ENCODE data around the gene ARID4A.
"Not testable (repeated sequence)": the region's sequence is repeated elsewhere in the genome, so short reads cannot be mapped to it uniquely, and the experiment has no call there.

The ARID4A gene

GRCh38 chr14:58362272-58362671 is 63.9 kb downstream of the ARID4A start:
- DNase-seq: not testable (repeated sequence)

- no peak for DNase-seq
Measured at GRCh38 chr14:58362798-58363412, 64.5 kb downstream of the ARID4A start.

- DNase-seq: no peak
Measured at GRCh38 chr14:58364316-58364715, 66.0 kb downstream of the ARID4A start.

DNA sequence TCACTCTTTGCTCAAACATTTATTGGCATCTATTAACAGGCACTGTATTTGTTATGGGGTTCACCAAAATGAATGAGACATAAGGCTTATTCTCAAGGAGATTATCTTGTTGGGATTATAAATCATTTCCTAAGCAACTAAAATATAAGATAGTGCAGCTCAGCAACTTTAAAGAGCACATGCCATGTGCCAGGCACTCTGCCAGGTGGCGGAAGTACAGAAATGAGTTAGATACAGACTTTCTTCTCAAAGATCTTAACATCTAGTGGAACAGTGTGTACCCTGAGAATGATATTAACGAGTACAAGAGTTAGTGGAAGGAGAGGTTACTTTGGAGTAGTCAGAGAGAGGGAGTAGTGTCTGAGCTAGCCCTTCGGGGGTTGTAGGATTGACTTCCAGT is 68.9 kb downstream of the ARID4A start:
- DNase-seq: no peak

DNA sequence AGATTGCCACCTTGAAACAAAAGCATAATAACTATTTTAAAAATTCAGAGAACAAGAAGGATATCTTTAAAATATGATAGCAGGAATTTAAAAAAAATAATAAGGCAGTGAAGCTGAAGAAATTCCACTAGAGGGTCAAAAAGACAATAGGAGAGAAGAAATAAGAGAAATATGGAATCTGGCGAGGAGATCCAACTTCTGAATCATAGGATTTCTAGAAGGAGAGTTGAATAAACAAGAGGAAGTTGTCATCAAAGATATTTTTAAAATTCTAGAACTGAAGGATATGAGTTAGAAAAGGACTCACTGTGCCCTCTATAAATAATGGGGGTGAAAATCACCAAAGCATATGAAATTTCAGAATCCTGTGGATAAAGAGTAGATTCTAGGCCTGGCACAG is 70.6 kb downstream of the ARID4A start:
- no peak for DNase-seq

- no peak for DNase-seq
Measured at GRCh38 chr14:58376791-58377190, 78.4 kb downstream of the ARID4A start.

DNA sequence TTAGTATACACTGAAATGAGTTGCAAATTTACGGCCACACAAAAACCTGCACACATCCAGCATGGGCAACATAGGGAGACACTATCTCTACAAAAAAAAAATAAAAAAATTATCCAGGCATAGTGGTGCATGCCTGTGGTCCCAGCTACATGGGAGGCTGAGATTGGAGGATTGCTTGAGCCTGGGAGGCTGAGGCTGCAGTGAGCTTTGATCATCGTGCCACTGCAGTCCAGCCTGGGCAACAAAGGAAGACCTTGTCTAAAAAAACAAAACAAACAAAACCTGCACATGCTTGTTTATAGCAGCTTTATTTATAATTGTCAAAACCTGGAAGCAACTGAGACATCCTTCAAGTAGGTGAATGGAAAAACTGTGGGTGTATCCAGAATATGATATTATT is 92.5 kb downstream of the ARID4A start:
- DNase-seq: no peak

GRCh38 chr14:58395562-58395811 is 97.1 kb downstream of the ARID4A start:
- DNase-seq: no peak

DNA sequence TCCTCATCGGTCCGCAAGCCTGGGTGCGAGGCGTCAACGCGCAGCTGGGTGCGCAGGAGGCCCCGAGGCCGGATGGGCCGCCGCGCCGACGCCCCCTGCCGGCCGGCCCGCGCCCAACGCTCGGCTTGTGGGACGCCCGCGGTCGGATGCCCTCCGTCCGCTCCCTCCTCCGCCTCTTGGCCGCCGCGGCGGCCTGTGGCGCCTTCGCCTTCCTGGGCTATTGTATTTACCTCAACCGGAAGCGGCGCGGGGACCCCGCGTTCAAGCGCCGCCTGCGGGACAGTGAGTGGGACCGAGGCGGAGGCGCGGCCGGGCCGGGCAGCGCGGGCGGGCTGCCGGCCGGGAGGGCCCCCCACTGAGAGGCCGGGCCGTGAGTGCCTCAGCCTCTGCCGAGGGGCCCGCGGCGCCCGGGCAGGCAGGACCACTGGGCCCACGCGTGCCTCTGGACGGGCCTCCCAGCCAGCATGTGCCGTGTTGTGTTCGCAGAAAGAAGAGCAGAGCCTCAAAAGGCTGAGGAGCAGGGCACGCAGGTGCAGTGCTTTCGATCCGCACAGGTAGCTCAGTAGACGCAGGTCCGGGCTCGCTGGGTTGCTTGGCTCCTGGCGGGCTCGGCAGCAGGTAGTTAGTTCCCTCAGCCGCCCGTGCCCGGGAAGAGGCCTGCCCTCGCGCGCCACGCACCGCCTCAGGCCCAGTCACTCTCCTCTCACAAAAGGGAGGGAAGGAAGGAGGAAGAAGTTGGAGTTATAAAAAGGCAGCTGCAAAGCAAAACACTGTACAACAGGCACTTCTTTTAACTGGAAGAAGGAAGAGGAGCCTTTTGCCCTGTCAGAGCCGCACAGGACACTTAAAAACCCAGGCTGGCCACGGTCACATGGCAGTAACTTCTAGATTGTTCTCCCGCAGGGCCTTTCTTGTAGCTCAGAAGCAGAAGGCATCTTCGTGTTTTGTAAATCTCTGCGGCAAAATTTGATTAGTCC is 97.7 kb downstream of the ARID4A start, which contains the start of gene TOMM20L:
Gene TOMM20L, plus strand, starts transcription at position 119 of the 977 bp plus-strand sequence. Its CDS starts 28 bp downstream, at position 147.
- peak in 1 of 2 donors; percentile 41 for DNase-seq

- DNase-seq: no peak
Measured at GRCh38 chr14:58397156-58397555, 98.8 kb downstream of the ARID4A start.

DNA sequence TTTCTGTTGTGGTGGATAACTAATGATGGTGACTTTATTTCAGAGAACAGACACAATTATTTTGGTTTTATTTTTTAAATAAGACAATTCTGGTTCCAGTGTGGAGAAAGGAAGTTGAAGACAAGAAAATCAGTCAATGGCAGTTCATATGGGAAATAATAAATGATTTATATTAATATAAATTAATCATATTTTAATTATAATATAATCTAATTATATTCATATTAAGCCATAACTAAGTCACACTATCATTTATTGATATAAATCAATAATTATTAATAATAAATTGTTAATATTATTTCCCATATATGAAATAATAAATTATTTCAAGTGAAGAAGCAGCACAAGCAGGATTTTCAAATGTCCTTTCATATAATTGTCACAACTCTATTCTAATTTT is 100.1 kb downstream of the ARID4A start:
- no peak for DNase-seq

DNA sequence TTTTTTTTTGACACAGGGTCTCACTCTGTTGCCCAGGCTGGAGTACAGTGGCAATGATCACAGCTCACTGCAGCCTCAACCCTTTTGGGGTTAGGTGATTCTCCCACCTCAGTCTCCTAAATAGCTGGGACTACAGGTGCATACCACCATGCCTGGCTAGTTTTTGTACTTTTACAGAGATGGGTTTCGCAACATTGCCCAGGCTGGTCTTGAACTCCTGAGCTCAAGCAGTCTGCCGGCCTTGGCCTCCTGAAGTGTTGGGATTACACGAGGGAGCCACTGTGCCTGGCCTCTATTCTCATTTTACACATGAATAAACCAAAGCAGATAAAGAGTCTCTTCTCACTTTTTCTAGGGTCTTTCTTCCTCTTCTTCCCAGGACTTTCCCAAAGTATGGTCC is 100.5 kb downstream of the ARID4A start:
- DNase-seq: no peak

DNA sequence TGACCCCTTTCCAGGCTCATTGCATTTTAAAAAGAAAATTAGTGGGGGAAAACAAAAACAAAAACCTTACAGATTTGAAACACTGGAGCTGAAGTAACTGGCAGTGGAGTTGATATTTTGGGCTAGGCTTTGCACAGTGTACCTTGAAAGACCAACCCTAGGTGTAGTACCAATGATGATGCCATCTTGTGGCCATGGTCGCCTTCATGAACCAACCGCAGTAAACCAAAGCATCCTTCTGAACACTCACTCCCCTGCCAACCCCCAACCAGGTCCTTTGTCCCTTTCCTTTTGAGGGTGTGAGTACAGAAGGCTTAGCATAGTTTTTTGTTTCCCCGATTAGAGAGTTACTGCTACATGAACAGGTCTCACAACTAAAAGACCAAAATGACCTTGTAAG is 103.2 kb downstream of the ARID4A start:
- no peak for DNase-seq

GRCh38 chr14:58408681-58409215 is 110.4 kb downstream of the ARID4A start:
- peak in 1 of 2 donors; percentile 81 for DNase-seq

DNA sequence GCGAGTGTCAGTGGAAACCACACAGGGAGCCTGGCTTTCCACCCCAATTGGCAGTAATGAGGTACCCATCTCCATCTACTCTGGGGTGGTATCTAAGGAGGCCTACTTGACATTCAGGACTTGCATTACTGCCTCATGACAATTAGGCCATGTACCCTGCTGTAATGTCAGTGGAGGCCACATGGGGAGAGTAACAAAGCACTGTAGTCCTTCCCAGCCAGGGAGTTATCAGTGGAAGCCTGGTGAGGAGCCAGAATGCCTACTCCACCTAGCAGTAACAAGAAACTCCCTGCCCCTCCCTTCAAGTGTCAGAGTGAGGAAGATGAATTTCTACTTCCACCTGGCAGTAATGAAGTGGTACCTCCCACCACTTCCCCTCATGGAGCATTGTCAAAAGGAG is 116.5 kb downstream of the ARID4A start:
- DNase-seq: no peak

DNA sequence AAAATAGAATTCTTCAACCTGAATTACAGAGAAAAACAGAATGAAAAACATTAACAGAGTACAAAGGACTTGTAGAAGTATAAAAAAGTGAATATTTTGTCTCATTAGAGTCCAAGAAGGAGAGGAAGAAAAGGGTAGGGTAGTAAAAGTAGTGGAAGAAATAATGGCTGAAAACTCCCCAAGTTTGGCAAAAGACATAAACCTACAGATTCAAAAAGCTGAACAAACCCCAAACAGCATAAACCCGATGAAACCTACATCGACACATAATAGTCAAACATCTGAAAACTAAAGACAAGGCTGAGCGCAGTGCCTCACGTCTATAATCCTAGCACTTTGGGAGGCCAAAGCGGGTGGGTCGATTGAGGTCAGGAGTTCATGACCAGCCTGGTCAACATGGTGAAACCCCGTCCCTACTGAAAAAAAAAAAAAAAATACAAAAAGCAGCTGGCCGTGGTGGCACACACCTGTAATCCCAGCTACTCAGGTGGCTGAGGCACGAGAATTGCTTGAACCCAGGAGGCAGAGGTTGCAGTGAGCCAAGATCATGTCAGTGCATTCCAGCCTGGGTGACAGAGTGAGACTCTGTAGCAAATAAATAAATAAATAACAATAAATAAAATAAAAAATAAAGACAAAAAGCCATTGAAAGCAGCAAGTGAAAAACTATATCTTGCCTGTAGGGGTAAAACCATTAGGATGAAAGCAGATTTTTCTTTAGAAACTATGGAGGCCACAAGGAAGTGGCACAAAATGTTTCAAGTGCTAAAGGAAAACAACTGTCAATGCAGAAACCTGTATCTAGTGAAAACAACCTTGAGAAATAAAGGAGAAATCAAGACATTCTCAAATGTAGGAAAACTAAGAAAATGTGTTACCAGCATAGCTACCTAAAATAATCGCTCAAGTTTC is 117.5 kb downstream of the ARID4A start:
- DNase-seq: no peak

GRCh38 chr14:58416934-58417333 is 118.6 kb downstream of the ARID4A start:
- not testable (repeated sequence) for DNase-seq
